ENCODE measurements around the gene FBH1.
"Not testable (repeated sequence)": the region's sequence is repeated elsewhere in the genome, so short reads cannot be mapped to it uniquely, and the experiment has no call there.

Gene FBH1

GRCh38 chr10:5905854-5906507, 15.9 kb downstream of the FBH1 start:
- DNase-seq, result no peak

- no peak for DNase-seq
Observed at GRCh38 chr10:5906651-5907050, 16.6 kb downstream of the FBH1 start.

GRCh38 chr10:5908676-5909075, 18.6 kb downstream of the FBH1 start:
- DNase-seq, result not testable (repeated sequence)

GRCh38 chr10:5910323-5911100, 20.5 kb downstream of the FBH1 start:
- DNase-seq, result no peak

- DNase-seq, result no peak
Observed at GRCh38 chr10:5911670-5912069, 21.6 kb downstream of the FBH1 start.

GRCh38 chr10:5913736-5914135, 23.7 kb downstream of the FBH1 start:
- DNase-seq, result no peak

GRCh38 chr10:5915451-5915850, 25.4 kb downstream of the FBH1 start:
- DNase-seq, result no peak

- no peak for DNase-seq
Observed at GRCh38 chr10:5917305-5917704, 27.3 kb downstream of the FBH1 start.

GRCh38 chr10:5918763-5919162, 28.7 kb downstream of the FBH1 start:
- no peak for DNase-seq

- no peak for DNase-seq
Observed at GRCh38 chr10:5919568-5919967, 29.5 kb downstream of the FBH1 start.

- no peak for DNase-seq
Observed at GRCh38 chr10:5921746-5922145, 31.7 kb downstream of the FBH1 start.

GRCh38 chr10:5924889-5925288, 34.8 kb downstream of the FBH1 start:
- DNase-seq, result no peak

GRCh38 chr10:5927306-5927705, 37.3 kb downstream of the FBH1 start:
- no peak for DNase-seq

GRCh38 chr10:5929442-5929841, 39.4 kb downstream of the FBH1 start:
- DNase-seq, result no peak

- DNase-seq, result no peak
Observed at GRCh38 chr10:5930272-5930671, 40.2 kb downstream of the FBH1 start.

- no peak for DNase-seq
Observed at GRCh38 chr10:5932345-5932744, 42.3 kb downstream of the FBH1 start.

GRCh38 chr10:5933909-5934546, 44.0 kb downstream of the FBH1 start:
- no peak for DNase-seq

- no peak for DNase-seq
Observed at GRCh38 chr10:5935628-5936027, 45.6 kb downstream of the FBH1 start.

GRCh38 chr10:5937016-5937415, 47.0 kb downstream of the FBH1 start:
- DNase-seq, result no peak

- no peak for DNase-seq
Observed at GRCh38 chr10:5938291-5938690, 48.2 kb downstream of the FBH1 start.

GRCh38 chr10:5940807-5941218, 50.8 kb downstream of the FBH1 start:
- no peak for DNase-seq

- no peak for DNase-seq
Observed at GRCh38 chr10:5941579-5941978, 51.5 kb downstream of the FBH1 start.

GRCh38 chr10:5942001-5942400, 52.0 kb downstream of the FBH1 start:
- no peak for DNase-seq

- no peak for DNase-seq
Observed at GRCh38 chr10:5942474-5942873, 52.4 kb downstream of the FBH1 start.
